Measurements from ENCODE around the gene PEDS1. TPM values are rescaled to one million over a fixed set of nuclear protein-coding genes. Genes with fewer than 3 reads are reported as not detected.
A peak's percentile ranks its signal among the peaks of the same experiment; 100 is the strongest.
"Not testable (repeated sequence)": the region's sequence is repeated elsewhere in the genome, so short reads cannot be mapped to it uniquely, and the experiment has no call there.

The PEDS1 gene
- total RNA-seq, 1 experiment from 2014 or later = 26.0 TPM

- Mint-ChIP-seq H3K4me1 (ENCODE audit: insufficient read depth, unreplicated experiment) (peaks cover 18% of the 10 kb centered on the region), H3K9me3 (ENCODE audit: unreplicated experiment) (no peaks in the 10 kb centered on the region), H3K27ac (ENCODE audit: low read depth, unreplicated experiment) (peak overlapping the region; percentile 66), H3K27me3 (ENCODE audit: insufficient read depth, unreplicated experiment) (no peaks in the 10 kb centered on the region), H3K4me3 (ENCODE audit: unreplicated experiment) (no peak overlapping the region), H3K36me3 (ENCODE audit: insufficient read depth, unreplicated experiment) (no peaks in the 10 kb centered on the region)
- BruUV-seq (replicated peaks) = no TSS peak
- CTCF ChIA-PET = interaction anchor here (0.6 to 1.4 kb wide), 5 partner anchors 10 to 649 kb away, joined by 3 to 6 read pairs (median 3); no protein-coding TSS in a partner anchor
- TF ChIP-seq CTCF (IDR thresholded peaks at IDR 0.05; ENCODE audit: unreplicated experiment) = no peak
- POLR2A ChIA-PET = interaction anchor here (0.6 to 2.2 kb wide), 4 partner anchors 10 to 264 kb away, joined by 3 to 14 read pairs (median 8); partner anchors contain the start of gene PEDS1
- intact Hi-C loops (cut with micrococcal nuclease) = no loop called here
- peak; percentile 41 for DNase-seq (ENCODE audit: unreplicated experiment)
These were observed 10.2 kb upstream of the PEDS1 start for GRCh38 chr20:50163570-50164317.

- H3K27ac Mint-ChIP-seq (ENCODE audit: low read depth, unreplicated experiment); DNase-seq (ENCODE audit: unreplicated experiment); intact Hi-C loops (cut with micrococcal nuclease); H3K9me3 Mint-ChIP-seq (ENCODE audit: unreplicated experiment); H3K4me3 Mint-ChIP-seq (ENCODE audit: unreplicated experiment); BruUV-seq (replicated peaks); H3K36me3 Mint-ChIP-seq (ENCODE audit: insufficient read depth, unreplicated experiment); H3K27me3 Mint-ChIP-seq (ENCODE audit: insufficient read depth, unreplicated experiment): not testable (repeated sequence)
- ChIA-PET POLR2A (interaction anchor here (0.7 to 1.8 kb wide), 5 partner anchors 9 to 279 kb away, joined by 3 to 9 read pairs (median 4); partner anchors contain the start of gene UBE2V1), CTCF (interaction anchor here (0.7 to 2.6 kb wide), 7 partner anchors 9 to 196 kb away, joined by 3 to 14 read pairs (median 4); partner anchors contain the start of gene UBE2V1)
- peaks cover 17% of the 10 kb centered on the region for H3K4me1 Mint-ChIP-seq (ENCODE audit: insufficient read depth, unreplicated experiment)
These were observed 8.0 kb upstream of the PEDS1 start for GRCh38 chr20:50161494-50161893.

- no peaks in the 10 kb centered on the region for H3K27me3 Mint-ChIP-seq (ENCODE audit: insufficient read depth, unreplicated experiment)
- no peak for TF ChIP-seq CTCF (IDR thresholded peaks at IDR 0.05; ENCODE audit: unreplicated experiment)
- CTCF ChIA-PET = interaction anchor here (0.5 to 8.5 kb wide), 29 partner anchors 8 to 1299 kb away, joined by 3 to 408 read pairs (median 5); partner anchors contain the start of gene UBE2V1
- intact Hi-C loops (cut with micrococcal nuclease) = loop anchor here (1.0 kb wide), 1 partner anchor 13 kb away; no protein-coding TSS in a partner anchor
- DNase-seq (ENCODE audit: unreplicated experiment) = peak; percentile 24
- peak overlapping the region; percentile 87 for H3K4me3 Mint-ChIP-seq (ENCODE audit: unreplicated experiment)
- H3K4me1 Mint-ChIP-seq (ENCODE audit: insufficient read depth, unreplicated experiment) = peaks cover 49% of the 10 kb centered on the region
- TSS peak; percentile 34 for BruUV-seq (replicated peaks)
- peak overlapping the region; percentile 94 for H3K27ac Mint-ChIP-seq (ENCODE audit: low read depth, unreplicated experiment)
- H3K36me3 Mint-ChIP-seq (ENCODE audit: insufficient read depth, unreplicated experiment) = peaks cover 13% of the 10 kb centered on the region
- POLR2A ChIA-PET = interaction anchor here (0.5 to 19.2 kb wide), 35 partner anchors 9 to 1533 kb away, joined by 3 to 386 read pairs (median 5); partner anchors contain the start of genes PTPN1 and UBE2V1
- no peaks in the 10 kb centered on the region for H3K9me3 Mint-ChIP-seq (ENCODE audit: unreplicated experiment)
These were observed 397 bp downstream of the PEDS1 start for GRCh38 chr20:50153153-50153499.

GRCh38 chr20:50152394-50153152, 950 bp downstream of the PEDS1 start:
- H3K27ac Mint-ChIP-seq (ENCODE audit: low read depth, unreplicated experiment) = peak overlapping the region; percentile 94
- peak; percentile 40 for TF ChIP-seq CTCF (IDR thresholded peaks at IDR 0.05; ENCODE audit: unreplicated experiment)
- peaks cover 13% of the 10 kb centered on the region for H3K36me3 Mint-ChIP-seq (ENCODE audit: insufficient read depth, unreplicated experiment)
- DNase-seq (ENCODE audit: unreplicated experiment) = peak; percentile 76
- intact Hi-C loops (cut with micrococcal nuclease) = loop anchor here (1.0 kb wide), 2 partner anchors 14 to 31 kb away; no protein-coding TSS in a partner anchor
- ChIA-PET POLR2A (interaction anchor here (0.5 to 19.2 kb wide), 36 partner anchors 9 to 777 kb away, joined by 3 to 386 read pairs (median 4); partner anchors contain the start of genes PTPN1 and UBE2V1), CTCF (interaction anchor here (0.6 to 8.5 kb wide), 32 partner anchors 9 to 1299 kb away, joined by 3 to 408 read pairs (median 5); partner anchors contain the start of gene UBE2V1)
- peaks cover 52% of the 10 kb centered on the region for H3K4me1 Mint-ChIP-seq (ENCODE audit: insufficient read depth, unreplicated experiment)
- BruUV-seq (replicated peaks) = no TSS peak
- H3K4me3 Mint-ChIP-seq (ENCODE audit: unreplicated experiment) = peak overlapping the region; percentile 87
- H3K27me3 Mint-ChIP-seq (ENCODE audit: insufficient read depth, unreplicated experiment) = no peaks in the 10 kb centered on the region
- H3K9me3 Mint-ChIP-seq (ENCODE audit: unreplicated experiment) = no peaks in the 10 kb centered on the region

Data from MCF 10A (cell line).